CD14-positive monocyte (primary cell): ENCODE data around the gene SLC17A2. TPM values are rescaled to one million over a fixed set of nuclear protein-coding genes. Genes with fewer than 3 reads are reported as not detected.

Source experiments
- DNase-seq, 3 donors: peaks; one replicate each; pipeline ENCODE4 v3.0.0-alpha.2; 2011 to 2022
- H2AFZ ChIP-seq: 2 replicates; pipeline ENCODE4 v1.6.0; 2012; ENCODE audit warnings: mild to moderate bottlenecking, low read depth, low read length, inconsistent platforms; ENCODE audit not compliant: insufficient read depth, poor library complexity, severe bottlenecking
- H3K27ac ChIP-seq, 2 donors: 1 replicate in 1 of 2; 2 replicates in 1 of 2; pipeline ENCODE4 v1.5.1; 2012 to 2013; ENCODE audit warnings: low read length in 2 of 2, control low read depth in 1 of 2, inconsistent platforms in 1 of 2, low read depth in 1 of 2, mild to moderate bottlenecking in 1 of 2
- H3K27me3 ChIP-seq, 2 donors: one replicate each; pipeline versions ENCODE4 v1.6.0 to v1.6.1; 2011 to 2013; ENCODE audit warnings: low read length in 2 of 2; ENCODE audit not compliant: control insufficient read depth in 2 of 2, insufficient read depth in 2 of 2
- H3K36me3 ChIP-seq, 2 donors: replicated peaks in 1 of 2; 1 replicate in 1 of 2; 2 replicates in 1 of 2; pipeline versions ENCODE4 v1.5.1 to v1.6.1; 2012 to 2013; ENCODE audit warnings: low read length in 2 of 2, control low read depth in 1 of 2, inconsistent platforms in 1 of 2, mild to moderate bottlenecking in 1 of 2; ENCODE audit not compliant: insufficient read depth in 2 of 2, control insufficient read depth in 1 of 2
- H3K4me1 ChIP-seq, 2 donors: 1 replicate in 1 of 2; 2 replicates in 1 of 2; pipeline versions ENCODE4 v1.5.1 to v1.6.1; 2012 to 2013; ENCODE audit warnings: low read length in 2 of 2, control low read depth in 1 of 2, inconsistent platforms in 1 of 2, mild to moderate bottlenecking in 1 of 2, moderate library complexity in 1 of 2; ENCODE audit not compliant: insufficient read depth in 2 of 2, control insufficient read depth in 1 of 2
- H3K4me2 ChIP-seq: replicated peaks from 2 replicates; pipeline ENCODE3; 2012; ENCODE audit warnings: low read length, moderate library complexity, mild to moderate bottlenecking; ENCODE audit not compliant: poor library complexity, severe bottlenecking; ENCODE audit errors: extremely low read depth
- H3K4me3 ChIP-seq, 3 experiments: fragments of 200-600 bp in 1 of 3; sonication (generic) in 1 of 3; replicated peaks in 1 of 3; 1 replicate in 2 of 3; 2 replicates in 1 of 3; pipeline ENCODE4 v1.5.1; 2011 to 2013; ENCODE audit warnings: low read length in 3 of 3, mild to moderate bottlenecking in 3 of 3, control low read depth in 2 of 3, low read depth in 2 of 3, inconsistent platforms in 1 of 3, moderate library complexity in 1 of 3
- H3K79me2 ChIP-seq: 2 replicates; pipeline ENCODE4 v1.6.0; 2012; ENCODE audit warnings: mild to moderate bottlenecking, control low read depth, inconsistent platforms, low read length, moderate library complexity; ENCODE audit not compliant: insufficient read depth
- H3K9ac ChIP-seq: 2 replicates; pipeline ENCODE4 v1.6.0; 2017; ENCODE audit warnings: low read length, mild to moderate bottlenecking; ENCODE audit not compliant: insufficient read depth, poor library complexity, severe bottlenecking
- H3K9me3 ChIP-seq, 2 donors: replicated peaks in 1 of 2; 1 replicate in 1 of 2; 2 replicates in 1 of 2; pipeline versions ENCODE4 v1.5.1 to v1.6.1; 2012 to 2013; ENCODE audit warnings: low read length in 2 of 2, control low read depth in 1 of 2; ENCODE audit not compliant: control insufficient read depth in 1 of 2, insufficient read depth in 1 of 2
- H4K20me1 ChIP-seq: 2 replicates; pipeline ENCODE4 v1.6.0; 2012; ENCODE audit warnings: mild to moderate bottlenecking, low read length, control low read depth, moderate library complexity; ENCODE audit not compliant: insufficient read depth
- H3K27ac Mint-ChIP-seq, 7 donors: one replicate each; pipeline ENCODE4 v1.8.0; 2020; ENCODE audit warnings: mild to moderate bottlenecking in 7 of 7, mixed read lengths in 7 of 7, moderate library complexity in 6 of 7, inconsistent platforms in 2 of 7
- H3K27me3 Mint-ChIP-seq, 3 donors: one replicate each; pipeline ENCODE4 v1.8.0; 2021 to 2022; ENCODE audit warnings: low read depth in 3 of 3, mild to moderate bottlenecking in 3 of 3, mixed read lengths in 3 of 3, moderate library complexity in 3 of 3, inconsistent platforms in 1 of 3
- H3K36me3 Mint-ChIP-seq, 2 donors: one replicate each; pipeline ENCODE4 v1.8.0; 2020; ENCODE audit warnings: mixed read lengths in 2 of 2, inconsistent platforms in 1 of 2, mild to moderate bottlenecking in 1 of 2
- H3K4me1 Mint-ChIP-seq: one replicate; pipeline ENCODE4 v1.8.0; 2020; ENCODE audit warnings: mild to moderate bottlenecking, mixed read lengths
- H3K4me3 Mint-ChIP-seq, 2 donors: one replicate each; pipeline ENCODE4 v1.8.0; 2020; ENCODE audit warnings: mild to moderate bottlenecking in 2 of 2, mixed read lengths in 2 of 2, moderate library complexity in 1 of 2
- H3K9me3 Mint-ChIP-seq, 7 donors: one replicate each; pipeline ENCODE4 v1.8.0; 2020 to 2022; ENCODE audit warnings: mixed read lengths in 7 of 7, mild to moderate bottlenecking in 6 of 7, moderate library complexity in 6 of 7, inconsistent platforms in 2 of 7
- CTCF ChIP-seq: fragments of 200-600 bp; IDR thresholded peaks from one replicate; pipeline ENCODE4 v1.8.0; 2022; ENCODE audit warnings: antibody characterized with exemption, mild to moderate bottlenecking
- WGBS: methylation state at CpG from one replicate; pipeline ENCODE4 v1.1.5; 2013; ENCODE audit warnings: missing lambda C conversion rate; ENCODE audit not compliant: insufficient coverage; 5-methylcytosine and 5-hydroxymethylcytosine counted together
- intact Hi-C, 2 donors: fragments of 100-400 bp; cut with micrococcal nuclease; formaldehyde crosslinking; loops; one replicate each; pipeline versions ENCODE4 v1.15.0 to v1.15.1; 2023
- polyA plus RNA-seq, 3 donors: library from polyadenylated mRNA; depleted of rRNA in 1 of 3; unstranded in 2 of 3; stranded (reverse) in 1 of 3; fragments of 300-500 nt in 2 of 3; fragments of >200 nt in 1 of 3; fragmentation: Illumina TruSeq in 2 of 3; gene quantifications; 1 replicate in 2 of 3; 2 replicates in 1 of 3; pipeline ENCODE4 v1.2.3, GENCODE V29; 2012 to 2021

The SLC17A2 gene
- polyA plus RNA-seq, 3 donors = not detected

DNA sequence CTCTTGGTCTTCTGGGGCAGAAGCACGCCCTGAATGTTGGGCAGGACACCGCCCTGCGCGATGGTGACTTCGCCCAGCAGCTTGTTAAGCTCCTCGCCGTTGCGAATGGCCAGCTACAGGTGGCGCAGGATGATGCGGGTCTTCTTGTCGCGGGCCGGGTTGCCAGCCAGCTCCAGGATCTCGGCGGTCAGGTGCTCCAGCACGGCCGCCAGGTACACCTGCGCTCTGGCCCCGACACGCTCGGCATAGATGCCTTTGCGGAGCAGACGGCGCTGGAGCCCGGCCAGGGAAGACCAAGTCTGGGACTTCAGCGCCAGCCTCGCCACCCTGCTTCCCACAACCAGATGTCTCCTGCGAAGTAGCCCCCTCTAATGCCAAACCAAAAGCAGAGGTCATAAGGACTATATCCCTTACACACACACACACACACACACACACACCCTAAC lies 48.4 kb downstream of the SLC17A2 start:
- Histone ChIP-seq H3K79me2 (no peaks in the 10 kb centered on the region), H3K9me3 (peaks cover 0 to 4% of the 10 kb centered on the region in 2 donors), H3K9ac (peak overlapping the region; percentile 17), H2AFZ (peak overlapping the region; percentile 68), H3K27ac (no peak overlapping the region), H3K4me3 (peak overlapping the region; percentile 3 to 65 (median 20)), H3K27me3 (no peaks in the 10 kb centered on the region), H3K4me2 (peak overlapping the region; percentile 72), H3K4me1 (peaks cover 0 to 7% of the 10 kb centered on the region in 2 donors), H3K36me3 (no peaks in the 10 kb centered on the region), H4K20me1 (no peaks in the 10 kb centered on the region)
- H3K36me3 Mint-ChIP-seq = no peaks in the 10 kb centered on the region
- WGBS = 24% methylated on average over 26 of the region's 28 CpGs
- intact Hi-C loops = no loop called here
- H3K27ac Mint-ChIP-seq = no peak overlapping the region
- no peak for TF ChIP-seq CTCF
- peak overlapping the region; percentile 70 to 83 for H3K4me3 Mint-ChIP-seq
- peaks cover 0 to 10% (median 9%) of the 10 kb centered on the region in 3 donors for H3K27me3 Mint-ChIP-seq
- peaks cover 9% of the 10 kb centered on the region for H3K4me1 Mint-ChIP-seq
- peak in 1 of 3 donors; percentile 19 for DNase-seq
- peaks cover 0 to 5% (median 3%) of the 10 kb centered on the region in 7 donors for H3K9me3 Mint-ChIP-seq

DNA sequence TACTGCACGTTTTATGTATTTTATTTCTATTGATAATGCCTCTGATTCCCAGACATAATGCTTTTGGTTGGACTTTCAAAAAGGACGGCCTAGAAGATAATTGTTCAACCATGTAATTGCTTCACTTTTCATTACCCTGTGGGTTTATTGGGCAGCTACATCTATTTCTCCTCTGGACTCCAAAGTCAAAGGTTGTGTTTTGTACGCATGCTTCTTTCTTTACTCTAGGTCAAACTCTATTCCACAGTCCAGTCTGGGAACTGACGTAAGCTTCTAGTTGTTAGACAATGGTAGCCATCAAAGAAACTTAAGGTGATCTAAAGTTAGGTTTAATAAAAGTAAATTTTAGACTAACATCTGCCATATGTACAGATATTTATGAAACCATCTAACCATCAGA lies 49.9 kb downstream of the SLC17A2 start:
- Histone ChIP-seq H3K27me3 (no peaks in the 10 kb centered on the region), H3K4me1 (peaks cover 0 to 7% of the 10 kb centered on the region in 2 donors), H3K4me3 (no peak overlapping the region), H3K36me3 (no peaks in the 10 kb centered on the region), H3K9ac (no peak overlapping the region), H3K27ac (no peak overlapping the region), H3K9me3 (peaks cover 0 to 4% of the 10 kb centered on the region in 2 donors), H4K20me1 (no peaks in the 10 kb centered on the region), H2AFZ (no peak overlapping the region), H3K79me2 (no peaks in the 10 kb centered on the region), H3K4me2 (no peak overlapping the region)
- H3K4me3 Mint-ChIP-seq = no peak overlapping the region
- no peak for TF ChIP-seq CTCF
- H3K36me3 Mint-ChIP-seq = no peaks in the 10 kb centered on the region
- H3K27me3 Mint-ChIP-seq = peaks cover 0 to 9% (median 9%) of the 10 kb centered on the region in 3 donors
- peaks cover 0 to 5% (median 3%) of the 10 kb centered on the region in 7 donors for H3K9me3 Mint-ChIP-seq
- peaks cover 9% of the 10 kb centered on the region for H3K4me1 Mint-ChIP-seq
- intact Hi-C loops = no loop called here
- no peak overlapping the region for H3K27ac Mint-ChIP-seq
- DNase-seq = no peak
- WGBS = 100% methylated on average over 1 of the region's 4 CpGs
